ENCODE results near the gene PER3. TPM values are rescaled to one million over a fixed set of nuclear protein-coding genes. Genes with fewer than 3 reads are reported as not detected.

PER3 gene
- total and polyA plus RNA-seq, 2 of the 13 experiments (the other 11 are each of a cell fraction or from before 2014, with no cell fraction given), result 3.0 to 6.0 TPM

DNA sequence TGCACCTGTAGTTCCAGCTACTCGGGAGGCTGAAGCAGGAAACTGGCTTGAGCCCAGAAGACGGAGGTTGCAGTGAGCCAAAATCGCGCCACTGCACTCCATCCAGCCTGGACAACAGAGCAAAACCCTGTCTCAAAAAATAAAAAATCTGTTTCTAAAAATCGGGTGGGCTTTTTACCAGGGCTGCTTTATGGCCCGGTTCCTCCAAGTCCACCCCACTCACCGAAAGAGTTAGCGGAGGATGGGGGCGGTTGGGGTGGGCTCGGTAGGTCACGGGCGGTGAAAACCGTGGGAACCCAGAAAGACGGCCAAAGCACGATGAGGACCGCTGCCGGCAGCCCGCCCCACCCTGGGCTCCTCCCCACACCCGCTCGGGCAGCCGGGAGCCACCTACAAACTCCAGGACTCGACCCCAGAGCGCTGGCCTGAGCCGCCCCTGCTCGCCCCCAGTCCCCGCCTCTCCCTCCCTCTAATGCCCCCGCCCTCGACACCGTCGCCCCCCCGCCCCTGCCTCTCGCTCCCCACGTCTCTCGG, 846 bp upstream of the PER3 start (continued):
- TF ChIP-seq ZNF318 (CRISPR knock-in tag; IDR thresholded peaks at IDR 0.05) (no peak), DPF2 (CRISPR knock-in tag; IDR thresholded peaks at IDR 0.05; ENCODE audit: borderline replicate concordance, low read depth) (no peak), EHMT2 (IDR thresholded peaks at IDR 0.05; ENCODE audit: borderline replicate concordance, low read depth, low read length) (no peak), MTA1 (CRISPR knock-in tag; IDR thresholded peaks at IDR 0.05; ENCODE audit: borderline replicate concordance) (0 out of 2 replicates have a peak, but pooled peaks have one; percentile 20), SMAD3 (CRISPR knock-in tag; IDR thresholded peaks at IDR 0.05) (no peak), MATR3 (CRISPR knock-in tag; IDR thresholded peaks at IDR 0.05) (no peak), SP1 (IDR thresholded peaks at IDR 0.05) (no peak), SP1 (CRISPR knock-in tag; IDR thresholded peaks at IDR 0.05) (no peak), HNRNPK (IDR thresholded peaks at IDR 0.05; ENCODE audit: low read depth, low read length, poor library complexity, severe bottlenecking) (peak; percentile 54), POLR2G (IDR thresholded peaks at IDR 0.05; ENCODE audit: low read depth, low read length) (0 out of 2 replicates have a peak, but pooled peaks have one; percentile 46), ZZZ3 (CRISPR knock-in tag; IDR thresholded peaks at IDR 0.05; ENCODE audit: borderline replicate concordance) (no peak), ZNF687 (CRISPR knock-in tag; IDR thresholded peaks at IDR 0.05) (peak; percentile 46), CREB3 (CRISPR knock-in tag; IDR thresholded peaks at IDR 0.05) (no peak)
- TF ChIP-seq, protein P1, sequence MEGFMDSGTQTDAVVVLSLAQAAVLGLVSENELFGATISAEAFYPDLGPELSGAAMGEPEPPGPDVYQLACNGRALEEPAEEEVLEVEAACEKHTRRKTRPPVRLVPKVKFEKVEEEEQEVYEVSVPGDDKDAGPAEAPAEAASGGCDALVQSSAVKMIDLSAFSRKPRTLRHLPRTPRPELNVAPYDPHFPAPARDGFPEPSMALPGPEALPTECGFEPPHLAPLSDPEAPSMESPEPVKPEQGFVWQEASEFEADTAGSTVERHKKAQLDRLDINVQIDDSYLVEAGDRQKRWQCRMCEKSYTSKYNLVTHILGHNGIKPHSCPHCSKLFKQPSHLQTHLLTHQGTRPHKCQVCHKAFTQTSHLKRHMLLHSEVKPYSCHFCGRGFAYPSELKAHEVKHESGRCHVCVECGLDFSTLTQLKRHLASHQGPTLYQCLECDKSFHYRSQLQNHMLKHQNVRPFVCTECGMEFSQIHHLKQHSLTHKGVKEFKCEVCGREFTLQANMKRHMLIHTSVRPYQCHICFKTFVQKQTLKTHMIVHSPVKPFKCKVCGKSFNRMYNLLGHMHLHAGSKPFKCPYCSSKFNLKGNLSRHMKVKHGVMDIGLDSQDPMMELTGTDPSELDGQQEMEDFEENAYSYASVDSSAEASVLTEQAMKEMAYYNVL (CRISPR knock-in tag; IDR thresholded peaks at IDR 0.05; ENCODE audit: borderline replicate concordance), result no peak
